Stimulated activated CD8-positive, alpha-beta memory T cell treated with anti-CD3 and anti-CD28 coated beads, Interleukin-2, amount 100 ng/mL, for 48 hours (primary cell): ENCODE data around the gene TDRD10.
"Not testable (repeated sequence)": the region's sequence is repeated elsewhere in the genome, so short reads cannot be mapped to it uniquely, and the experiment has no call there.

Experiments
- DNase-seq, 2 donors: peaks; one replicate each; pipeline ENCODE4 v3.0.0-alpha.2; 2020; ENCODE audit warnings: low read depth in 2 of 2

TDRD10 gene

GRCh38 chr1:154517661-154518060, 15.6 kb downstream of the TDRD10 start:
- DNase-seq = no peak

DNA sequence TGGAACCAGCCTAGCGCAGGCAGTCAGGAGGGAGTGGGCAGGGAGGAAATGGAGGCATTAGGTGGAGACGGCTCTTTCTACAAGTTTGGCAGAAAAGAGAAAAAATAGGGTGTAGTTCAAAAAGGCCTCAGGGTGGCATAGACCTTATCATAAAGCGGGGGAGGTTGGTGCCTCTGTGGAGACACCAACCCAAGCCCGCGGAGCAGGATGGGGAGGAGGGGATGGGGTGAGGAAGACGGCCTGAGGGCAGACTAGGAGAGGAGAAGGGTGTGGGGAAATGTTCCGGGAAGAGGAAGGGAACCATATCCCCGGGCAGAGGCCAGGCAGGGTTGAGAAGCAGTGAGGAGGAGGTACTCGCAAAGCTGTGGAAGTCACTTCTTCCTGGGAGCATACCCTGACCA, 17.6 kb downstream of the TDRD10 start:
- DNase-seq = no peak

- DNase-seq = no peak
These were observed 18.3 kb downstream of the TDRD10 start for GRCh38 chr1:154520333-154520732.

- no peak for DNase-seq
These were observed 19.7 kb downstream of the TDRD10 start for GRCh38 chr1:154521695-154522094.

GRCh38 chr1:154524881-154525280, 22.9 kb downstream of the TDRD10 start:
- DNase-seq = no peak

DNA sequence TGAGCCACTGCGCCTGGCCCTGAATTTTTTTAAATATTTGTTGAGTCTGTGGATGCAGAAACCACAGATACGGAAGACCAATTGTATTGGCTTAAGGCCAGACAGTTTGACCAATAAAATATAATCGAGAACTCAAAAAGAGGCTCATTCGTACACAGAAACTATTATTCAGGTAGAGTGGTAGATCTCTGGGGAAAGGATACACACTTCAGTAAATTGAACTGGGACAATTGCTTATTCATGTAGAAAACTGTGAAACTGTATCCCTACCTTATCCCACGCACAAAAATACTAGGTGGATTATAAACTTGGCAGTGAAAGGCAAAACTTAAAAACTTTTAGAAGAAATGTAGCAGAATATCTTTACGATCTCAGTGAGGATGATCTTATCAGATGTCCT, 25.2 kb downstream of the TDRD10 start:
- DNase-seq = no peak

DNA sequence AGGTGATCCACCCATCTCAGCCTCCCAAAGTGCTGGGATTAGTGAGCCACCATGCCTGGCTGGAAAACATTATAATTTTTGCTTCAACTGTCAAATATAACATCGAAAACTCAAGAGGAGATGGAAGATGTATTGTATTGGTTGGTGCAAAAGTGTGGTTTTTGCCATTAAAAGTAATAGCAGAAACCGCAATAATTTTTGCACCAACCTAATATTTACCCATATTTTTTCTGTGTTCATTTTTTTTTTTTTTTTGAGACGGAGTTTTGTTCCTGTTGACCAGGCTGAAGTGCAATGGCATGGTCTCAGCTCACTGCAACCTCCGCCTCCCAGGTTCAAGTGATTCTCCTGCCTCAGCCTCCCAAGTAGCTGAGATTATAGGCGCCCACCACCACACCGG, 27.3 kb downstream of the TDRD10 start:
- DNase-seq = no peak

DNA sequence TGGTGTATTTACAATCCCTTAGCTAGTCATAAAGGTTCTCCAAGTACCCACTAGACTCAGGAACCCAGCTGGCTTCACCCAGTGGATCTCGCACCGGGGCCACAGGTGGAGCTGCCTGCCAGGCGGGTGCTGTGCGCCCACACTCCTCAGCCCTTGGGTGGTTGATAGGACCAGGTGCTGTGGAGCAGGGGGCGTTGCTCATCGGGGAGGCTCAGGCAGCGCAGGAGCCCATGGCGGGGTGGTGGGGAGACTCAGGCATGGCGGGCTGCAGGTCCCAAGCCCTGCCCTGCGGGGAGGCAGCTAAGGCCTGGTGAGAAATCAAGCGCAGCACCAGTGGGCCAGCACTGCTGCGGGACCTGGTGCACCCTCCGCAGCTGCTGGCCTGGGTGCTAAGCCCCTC, 29.9 kb downstream of the TDRD10 start:
- not testable (repeated sequence) for DNase-seq

DNA sequence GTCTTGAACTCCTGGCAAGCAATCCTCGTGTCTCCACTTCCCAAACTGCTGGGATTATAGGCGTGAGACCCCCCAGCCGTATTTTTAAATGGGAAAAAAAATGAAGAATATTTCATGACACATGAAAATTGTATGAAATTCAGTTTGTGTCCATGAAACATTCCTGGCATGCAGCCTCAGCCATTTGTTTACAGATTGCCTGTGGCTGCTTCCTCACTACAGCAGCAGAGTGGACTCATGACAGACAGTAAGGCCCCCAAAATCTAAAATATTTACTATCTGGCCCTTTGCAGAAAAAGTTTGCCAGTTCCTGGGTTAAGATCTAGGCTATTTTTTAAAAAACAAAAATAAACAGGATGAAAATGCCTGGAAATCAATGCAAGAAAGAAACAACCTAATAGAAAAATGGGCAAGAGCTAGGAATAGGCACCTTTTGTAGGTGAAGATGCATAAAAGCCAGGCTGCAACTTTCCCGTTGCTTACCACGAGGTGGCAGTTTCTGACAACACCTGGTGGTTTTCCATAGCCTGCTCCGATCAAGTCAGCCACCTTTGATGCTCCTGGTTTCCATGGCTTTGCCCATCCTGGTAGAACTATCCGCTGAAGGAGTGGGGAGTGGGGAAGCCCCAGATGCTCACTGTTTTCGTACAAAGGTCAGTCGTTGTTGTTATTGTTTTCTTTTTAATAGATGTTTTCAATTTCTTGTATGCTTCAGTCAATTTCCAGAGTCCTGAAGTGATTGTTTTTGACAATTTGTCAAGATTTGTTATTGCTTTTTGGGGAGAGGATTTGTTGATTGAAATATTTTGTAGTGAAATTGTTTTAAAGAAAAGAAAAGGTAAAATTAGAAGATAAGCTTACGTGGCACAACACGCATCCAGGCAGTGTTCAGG, 32.2 kb downstream of the TDRD10 start:
- DNase-seq = no peak

- no peak for DNase-seq
These were observed 34.6 kb downstream of the TDRD10 start for GRCh38 chr1:154536570-154536969.

- DNase-seq = no peak
These were observed 37.8 kb downstream of the TDRD10 start for GRCh38 chr1:154539486-154540483.

DNA sequence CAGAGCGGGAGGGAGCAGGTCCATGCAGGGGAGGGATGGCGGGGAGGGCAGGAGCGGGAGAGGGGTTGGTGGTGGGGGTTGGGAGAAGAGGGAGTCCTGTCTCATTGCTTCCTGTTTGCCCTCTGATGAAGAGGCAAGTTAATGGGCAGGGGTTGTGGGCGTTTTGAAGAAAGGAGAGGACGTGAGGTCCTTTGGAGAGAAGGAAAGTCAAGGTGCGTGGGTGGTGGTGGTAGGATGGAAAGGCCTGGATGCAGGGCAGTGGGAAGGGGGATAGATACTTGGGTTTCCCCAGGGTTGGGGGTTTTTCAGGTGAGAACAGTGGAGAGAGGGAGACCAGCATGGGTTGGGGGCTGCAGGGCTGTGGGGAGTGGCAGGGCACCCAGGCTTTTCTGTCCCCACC, 39.2 kb downstream of the TDRD10 start:
- no peak for DNase-seq

DNA sequence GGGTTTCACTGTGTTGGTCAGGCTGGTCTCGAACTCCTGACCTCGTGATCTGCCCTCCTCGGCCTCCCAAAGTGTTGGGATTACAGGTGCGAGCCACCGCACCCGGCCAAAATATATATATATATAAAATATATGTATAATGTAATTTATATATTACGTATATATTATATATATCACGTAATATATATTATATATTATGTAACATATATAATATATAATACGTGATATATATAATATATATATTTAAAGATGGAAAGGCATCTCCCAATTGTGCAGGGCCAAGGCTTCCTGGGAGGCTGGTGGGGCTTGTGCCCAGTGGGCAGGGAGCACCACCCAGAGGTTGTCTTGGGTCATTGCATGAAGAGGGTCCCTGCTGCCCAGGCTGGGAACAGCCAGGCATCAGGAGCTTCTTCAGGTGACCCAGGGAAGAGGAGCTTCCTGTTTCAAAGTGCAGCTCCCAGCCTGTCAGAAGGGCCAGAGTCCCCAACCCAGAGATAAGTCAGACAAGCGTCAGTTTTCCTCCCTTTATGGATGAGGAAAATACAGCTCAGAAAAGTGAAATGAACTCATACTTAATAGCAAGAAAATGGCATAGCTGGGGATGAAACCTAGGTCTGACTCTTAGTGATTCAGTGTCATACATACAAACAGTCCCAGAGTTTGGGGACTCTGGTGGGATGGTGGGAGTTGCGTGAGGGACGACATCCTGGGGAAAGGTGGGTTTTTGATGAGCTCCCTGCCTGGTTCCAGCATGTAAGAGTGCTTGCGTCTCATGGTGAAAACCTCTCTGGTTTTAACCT, 44.4 kb downstream of the TDRD10 start:
- DNase-seq = peak; percentile 18 to 38

GRCh38 chr1:154547105-154547732, 45.2 kb downstream of the TDRD10 start:
- DNase-seq = no peak

DNA sequence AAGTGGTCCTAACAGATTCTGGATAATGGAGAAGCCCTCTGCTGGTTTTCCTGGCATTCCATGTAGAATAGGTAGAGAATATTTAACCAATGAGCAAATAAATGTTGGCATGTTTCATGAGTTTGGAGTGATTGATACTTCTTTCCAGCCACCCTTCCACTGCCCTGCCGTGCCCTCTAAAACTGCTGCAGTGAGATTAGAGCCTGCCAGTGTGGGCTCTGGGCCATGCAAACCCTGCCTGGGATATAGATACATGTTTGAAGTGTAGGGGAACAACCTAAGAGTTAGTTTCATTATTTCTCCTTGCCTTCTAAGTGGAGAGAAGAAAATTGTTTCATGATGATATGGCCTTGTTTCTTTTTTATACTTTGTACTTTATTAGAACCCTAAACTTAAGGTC, 46.0 kb downstream of the TDRD10 start:
- no peak for DNase-seq

GRCh38 chr1:154549202-154549770, 47.3 kb downstream of the TDRD10 start:
- no peak for DNase-seq

DNA sequence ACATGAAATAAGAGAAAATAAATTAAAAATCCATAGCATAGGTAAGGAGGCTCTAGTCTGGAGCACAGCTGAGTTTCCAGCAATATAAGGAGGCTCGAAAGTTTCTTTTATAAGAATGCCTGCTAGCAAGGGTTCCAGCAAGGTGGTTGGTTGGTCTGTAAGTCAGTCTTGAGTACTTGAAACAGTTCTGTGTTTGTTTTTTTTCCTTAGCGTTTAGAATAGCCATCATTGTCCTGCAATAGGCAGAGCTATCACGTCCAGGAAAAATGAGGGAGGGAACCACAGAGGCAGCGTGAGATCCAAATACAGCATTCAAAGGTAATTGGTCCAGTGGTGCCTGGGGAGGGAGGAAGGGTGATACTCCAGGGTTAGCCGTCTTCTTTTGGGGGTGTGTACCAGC, 48.1 kb downstream of the TDRD10 start:
- DNase-seq = no peak

- DNase-seq = no peak
These were observed 48.6 kb downstream of the TDRD10 start for GRCh38 chr1:154550657-154551056.

- DNase-seq = no peak
These were observed 49.5 kb downstream of the TDRD10 start for GRCh38 chr1:154551474-154551873.

GRCh38 chr1:154552036-154552435, 50.0 kb downstream of the TDRD10 start:
- no peak for DNase-seq
